ENCODE measurements around the gene BCL2L13. TPM values are rescaled to one million over a fixed set of nuclear protein-coding genes. Genes with fewer than 3 reads are reported as not detected.
"Not testable (repeated sequence)": the region's sequence is repeated elsewhere in the genome, so short reads cannot be mapped to it uniquely, and the experiment has no call there.

Gene BCL2L13
- total RNA-seq, 1 experiment from 2014 or later: 24.5 TPM

GRCh38 chr22:17753401-17753989, 114.9 kb downstream of the BCL2L13 start:
- DNase-seq (ENCODE audit: low spot score): no peak

GRCh38 chr22:17754233-17754925, 115.8 kb downstream of the BCL2L13 start:
- no peak for DNase-seq (ENCODE audit: low spot score)

DNA sequence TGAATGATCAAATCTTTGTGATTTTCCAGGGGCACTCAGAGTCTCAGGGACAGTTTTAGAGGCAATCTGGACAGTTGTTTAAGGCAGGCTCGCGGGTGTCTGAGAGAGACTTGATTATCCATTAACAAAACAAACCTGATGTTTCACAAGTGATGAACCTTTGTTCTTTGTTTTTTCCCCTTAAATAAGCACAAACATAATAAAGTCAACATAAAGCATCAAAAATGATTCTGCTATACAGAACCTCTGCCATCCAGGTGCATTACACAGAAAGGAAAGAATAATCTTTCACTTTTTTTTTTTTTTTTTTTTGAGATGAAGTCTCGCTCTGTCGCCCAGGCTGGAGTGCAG, 122.6 kb downstream of the BCL2L13 start:
- DNase-seq (ENCODE audit: low spot score): no peak

DNA sequence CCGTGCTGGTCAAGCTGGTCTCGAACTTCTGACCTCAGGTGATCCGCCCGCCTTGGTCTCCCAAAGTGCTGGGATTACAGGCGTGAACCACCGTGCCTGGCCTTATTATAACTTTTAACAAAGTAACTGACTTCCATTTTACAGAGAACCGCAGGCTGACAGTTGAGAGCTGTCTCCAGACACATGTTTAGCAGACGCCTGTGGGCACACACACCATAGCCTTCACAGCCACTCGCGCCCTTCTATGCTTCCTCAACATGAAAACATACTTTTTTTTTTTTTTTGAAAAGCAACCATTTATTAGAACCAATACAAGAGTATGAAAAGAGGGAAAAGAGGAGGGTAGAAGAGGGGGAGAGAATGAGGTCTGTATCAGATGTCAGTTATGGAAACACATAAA, 124.9 kb downstream of the BCL2L13 start:
- not testable (repeated sequence) for DNase-seq (ENCODE audit: low spot score)

- DNase-seq (ENCODE audit: low spot score): no peak
Observed at GRCh38 chr22:17764036-17764435, 125.5 kb downstream of the BCL2L13 start.

GRCh38 chr22:17764852-17765251, 126.3 kb downstream of the BCL2L13 start:
- DNase-seq (ENCODE audit: low spot score): not testable (repeated sequence)

- DNase-seq (ENCODE audit: low spot score): no peak
Observed at GRCh38 chr22:17767233-17768065, 128.9 kb downstream of the BCL2L13 start.

DNA sequence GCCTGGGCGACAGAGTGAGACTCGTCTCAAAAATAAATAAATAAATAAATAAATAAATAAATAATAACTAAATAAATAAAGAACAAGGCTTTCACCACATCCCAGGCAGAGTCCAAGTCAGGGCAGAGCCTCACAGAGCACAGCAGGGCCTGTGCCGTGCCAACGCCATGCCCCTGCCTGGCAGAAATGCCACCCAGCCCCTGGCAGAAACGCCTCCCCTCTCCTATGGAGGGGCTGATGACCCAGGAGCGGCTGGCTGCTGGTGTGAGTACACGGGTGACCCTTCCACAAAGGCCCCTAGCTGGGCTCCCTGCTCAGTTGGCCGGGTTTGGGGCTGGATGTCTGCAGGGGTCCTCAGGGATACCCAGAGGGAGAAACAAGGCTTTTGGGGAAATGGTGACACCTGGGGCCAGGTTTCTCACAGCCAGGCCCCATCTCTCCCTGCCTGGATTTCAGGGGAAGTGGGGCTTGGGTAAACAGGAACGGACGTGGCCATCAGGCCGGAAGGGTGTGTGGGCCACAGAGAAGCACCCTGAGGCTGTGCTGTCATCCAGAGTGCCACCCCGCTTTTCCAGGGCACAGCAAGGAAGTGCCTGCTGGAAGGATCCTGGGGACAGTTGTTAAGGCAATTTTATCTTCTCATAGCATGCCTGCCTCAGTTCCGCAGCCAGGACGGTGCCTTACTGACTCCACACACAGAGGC, 130.6 kb downstream of the BCL2L13 start:
- no peak for DNase-seq (ENCODE audit: low spot score)

- DNase-seq (ENCODE audit: low spot score): no peak
Observed at GRCh38 chr22:17769716-17770082, 131.1 kb downstream of the BCL2L13 start.

DNA sequence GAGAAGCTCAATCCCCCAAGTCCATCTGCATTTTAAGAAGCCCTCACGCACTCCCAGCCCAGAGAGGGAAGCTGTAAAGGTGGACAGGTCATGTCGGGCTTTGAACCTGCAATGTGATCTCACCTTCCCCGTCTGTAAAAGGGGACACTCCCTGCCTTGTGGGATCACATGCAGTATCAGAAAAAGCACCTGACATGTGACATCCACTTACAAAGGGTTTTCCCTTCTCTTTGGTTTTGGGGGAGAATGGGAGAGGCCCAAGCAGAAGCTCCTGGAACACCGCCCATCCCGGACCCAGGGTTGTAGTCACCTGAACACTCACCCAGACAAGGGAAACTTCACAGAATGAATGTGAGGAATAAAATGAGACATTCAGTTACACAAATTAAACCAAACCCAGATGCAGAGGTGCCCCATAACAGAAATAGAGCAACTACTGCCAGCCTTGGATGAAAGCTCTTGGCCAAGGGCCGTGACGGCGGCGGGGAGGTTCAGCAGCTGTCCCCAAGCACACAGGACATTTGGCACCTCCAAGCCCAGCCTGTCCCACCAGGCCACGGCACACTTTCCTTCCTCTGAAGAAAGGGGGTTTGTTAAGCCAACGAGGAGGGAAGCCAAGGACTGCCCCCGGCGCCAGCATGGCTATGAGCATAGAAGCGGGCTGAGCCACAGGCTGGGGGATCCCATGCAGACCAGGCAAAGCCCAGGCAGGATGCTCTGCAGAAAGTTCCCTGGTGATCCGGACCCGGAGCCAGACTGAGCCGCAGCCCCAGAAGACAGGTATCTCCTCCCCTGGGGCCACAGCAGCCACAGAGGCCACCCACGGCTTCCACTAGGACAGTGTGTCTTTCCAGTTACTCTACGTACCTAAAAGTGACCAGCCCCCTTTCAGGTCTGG, 131.9 kb downstream of the BCL2L13 start:
- no peak for DNase-seq (ENCODE audit: low spot score)

DNA sequence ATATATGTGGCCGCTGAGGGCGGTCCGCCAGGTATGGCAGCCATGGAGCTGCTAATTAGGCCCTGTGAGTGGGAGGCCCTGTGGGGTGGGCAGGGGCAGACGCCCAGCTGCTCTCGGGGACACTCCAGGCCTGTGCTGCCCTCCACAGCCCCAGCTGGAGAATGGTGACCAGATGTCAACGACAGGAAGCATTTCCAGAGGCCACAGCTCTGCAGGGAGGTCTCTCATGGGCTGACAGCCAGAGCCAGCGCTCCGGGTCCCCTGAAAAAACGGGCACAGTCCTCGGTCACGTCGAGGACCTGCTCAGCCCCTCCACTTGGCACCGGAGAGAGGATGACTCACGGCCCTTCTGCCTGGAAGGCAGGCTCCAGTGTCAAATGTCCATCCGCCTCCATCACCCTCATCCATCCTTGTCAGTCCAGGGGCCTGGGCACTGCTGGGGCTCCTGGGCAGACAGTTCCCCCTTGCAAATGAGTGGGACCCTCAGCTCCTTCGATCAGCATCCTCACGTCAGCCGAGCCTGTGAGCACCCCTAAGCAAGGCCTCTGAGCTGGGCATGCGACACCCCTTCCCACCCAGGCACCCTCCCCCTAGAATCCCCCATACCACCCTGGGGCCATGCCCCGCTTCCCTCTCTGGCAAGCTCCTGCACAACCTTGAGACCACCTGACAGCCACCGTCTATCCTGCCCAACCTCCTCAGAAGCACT, 133.8 kb downstream of the BCL2L13 start:
- no peak for DNase-seq (ENCODE audit: low spot score)

- peak; percentile 49 for DNase-seq (ENCODE audit: low spot score)
Observed at GRCh38 chr22:17772958-17773605, 134.5 kb downstream of the BCL2L13 start.

GRCh38 chr22:17773606-17774205, 135.1 kb downstream of the BCL2L13 start:
- DNase-seq (ENCODE audit: low spot score): peak; percentile 63

GRCh38 chr22:17774206-17774925, 135.8 kb downstream of the BCL2L13 start, which contains the start of gene BID:
Gene BID, minus strand, starts transcription at chr22:17774469. Its CDS starts 24,353 bp downstream, at chr22:17750116.
- DNase-seq (ENCODE audit: low spot score): no peak

DNA sequence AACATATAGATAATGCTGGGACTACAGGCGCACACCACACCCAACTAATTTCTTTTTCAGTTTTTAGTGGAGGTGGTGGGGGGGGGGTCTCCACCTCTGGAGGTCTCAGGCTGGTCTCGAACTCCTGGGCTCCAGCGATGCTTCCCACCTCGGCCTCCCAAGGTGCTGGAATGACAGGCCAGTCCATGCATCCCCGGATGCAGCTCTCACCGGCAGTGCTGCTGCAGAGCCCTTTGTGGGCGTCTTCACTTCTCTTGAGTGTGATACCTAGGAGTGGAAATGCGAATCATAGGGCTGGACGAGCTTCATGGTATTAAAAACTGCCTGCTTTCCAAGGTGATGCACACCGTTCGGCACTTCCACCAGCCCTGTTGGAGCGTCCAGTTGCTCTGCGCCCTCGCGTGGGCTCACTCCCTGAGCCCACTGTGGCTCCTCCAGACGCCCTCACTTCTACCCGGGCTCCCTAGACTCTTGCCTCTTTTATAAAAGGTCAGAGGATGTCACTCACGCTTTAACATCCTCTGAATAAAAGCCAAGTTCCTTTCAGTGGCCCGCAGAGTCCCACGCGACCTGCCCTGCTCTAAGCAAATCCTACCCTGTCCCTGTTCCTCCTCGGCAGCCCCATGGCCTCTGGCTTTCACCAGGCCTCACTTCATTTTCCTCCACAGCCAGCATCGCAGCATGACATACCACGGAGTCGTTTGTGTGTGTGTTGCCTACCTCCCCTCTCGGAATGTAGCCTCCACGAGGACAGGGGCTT, 136.5 kb downstream of the BCL2L13 start:
- no peak for DNase-seq (ENCODE audit: low spot score)

GRCh38 chr22:17775781-17776465, 137.4 kb downstream of the BCL2L13 start:
- no peak for DNase-seq (ENCODE audit: low spot score)

DNA sequence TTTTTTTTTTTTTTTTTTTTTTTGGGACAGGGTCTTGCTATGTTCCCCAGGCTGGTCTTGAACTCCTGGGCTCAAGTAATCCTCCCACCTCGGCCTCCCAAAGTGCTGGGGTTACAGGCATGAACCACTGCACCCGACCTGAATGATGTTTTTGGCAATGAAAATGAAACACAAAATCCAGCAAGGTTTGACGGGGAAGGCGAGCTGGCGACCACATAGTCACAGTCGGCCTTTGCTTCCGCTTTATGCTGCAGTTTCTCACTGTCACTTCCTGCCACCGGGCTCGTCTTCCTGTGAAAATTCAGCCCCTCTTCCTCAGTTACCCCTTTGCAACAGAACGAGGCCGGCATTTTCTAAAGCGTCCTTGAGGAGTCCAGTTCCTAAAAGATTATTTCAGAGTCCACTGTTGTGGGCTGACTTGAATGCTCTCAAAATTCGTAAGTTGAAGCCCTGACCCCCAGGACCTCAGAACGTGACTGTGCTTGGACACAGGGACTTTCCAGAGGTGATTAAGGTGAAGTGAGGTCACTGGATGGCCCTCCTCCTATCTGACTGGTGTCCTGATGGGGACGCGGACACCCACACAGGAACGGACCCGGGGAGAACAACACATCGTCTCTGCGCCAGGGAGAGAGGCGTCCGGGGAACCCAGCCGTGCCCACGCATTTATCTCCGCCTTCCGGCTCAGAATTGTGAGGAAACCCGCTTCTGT, 138.6 kb downstream of the BCL2L13 start:
- DNase-seq (ENCODE audit: low spot score): no peak

Data from HT-29 (cell line).